Glomerular visceral epithelial cell (primary cell): ENCODE measurements around the gene ATP5F1D.
A peak's percentile ranks its signal among the peaks of the same experiment; 100 is the strongest.

Source experiments
- DNase-seq: peaks from one replicate; pipeline ENCODE4 v3.0.0-alpha.2; 2016; ENCODE audit errors: extremely low spot score

The ATP5F1D gene

DNA sequence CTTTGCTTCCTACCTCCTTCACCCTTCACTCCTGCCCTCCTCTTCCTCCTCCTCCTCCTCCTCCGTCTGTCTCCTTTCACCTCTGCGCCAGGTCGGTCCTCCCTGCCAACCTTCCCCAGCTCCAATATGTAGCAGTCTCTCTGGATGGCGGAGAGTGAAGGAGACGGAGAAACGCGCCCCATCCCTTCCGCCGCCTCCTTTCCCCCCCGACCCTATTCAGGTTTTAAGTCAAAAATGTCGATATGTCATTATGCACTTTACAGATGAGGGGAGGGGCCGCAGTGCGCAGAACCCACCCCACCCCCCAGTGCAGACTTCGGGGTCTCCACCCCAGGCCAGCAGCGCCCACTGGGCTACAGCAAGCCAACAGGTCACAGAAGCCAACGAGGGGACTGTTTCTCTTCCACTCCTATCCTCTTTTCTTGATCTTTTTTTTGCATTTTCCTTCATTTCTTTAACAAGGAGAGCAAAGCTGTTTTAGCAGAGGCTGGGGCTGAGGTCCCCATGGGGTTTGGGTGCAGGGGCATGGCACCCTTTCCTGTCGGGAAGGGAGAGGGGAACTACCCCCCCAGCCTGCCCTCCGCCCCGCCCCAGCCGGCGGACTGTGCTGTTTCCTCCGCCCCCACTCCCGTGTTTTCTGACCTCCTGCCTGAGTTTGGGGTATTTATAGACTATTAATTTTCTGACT lies 16.1 kb downstream of the ATP5F1D start:
- no peak for DNase-seq

DNA sequence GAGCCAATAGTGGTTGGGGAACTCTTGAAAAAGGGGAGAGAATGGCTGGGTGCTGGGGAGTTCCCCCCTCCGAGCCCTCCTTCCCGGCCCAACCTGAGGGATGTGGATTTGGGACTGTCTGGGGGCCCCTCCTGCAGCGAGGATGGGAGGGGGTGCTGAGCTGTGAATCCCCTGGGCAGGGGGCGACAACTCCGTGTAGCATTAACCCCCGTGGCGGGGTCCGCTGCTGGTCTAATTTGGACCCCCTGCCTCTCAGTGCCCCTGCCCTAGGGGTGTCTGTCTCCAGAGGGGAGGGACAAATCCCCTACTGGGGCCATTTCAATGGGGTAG lies 16.6 kb downstream of the ATP5F1D start:
- no peak for DNase-seq

GRCh38 chr19:1258707-1259205 lies 17.2 kb downstream of the ATP5F1D start:
- no peak for DNase-seq

DNA sequence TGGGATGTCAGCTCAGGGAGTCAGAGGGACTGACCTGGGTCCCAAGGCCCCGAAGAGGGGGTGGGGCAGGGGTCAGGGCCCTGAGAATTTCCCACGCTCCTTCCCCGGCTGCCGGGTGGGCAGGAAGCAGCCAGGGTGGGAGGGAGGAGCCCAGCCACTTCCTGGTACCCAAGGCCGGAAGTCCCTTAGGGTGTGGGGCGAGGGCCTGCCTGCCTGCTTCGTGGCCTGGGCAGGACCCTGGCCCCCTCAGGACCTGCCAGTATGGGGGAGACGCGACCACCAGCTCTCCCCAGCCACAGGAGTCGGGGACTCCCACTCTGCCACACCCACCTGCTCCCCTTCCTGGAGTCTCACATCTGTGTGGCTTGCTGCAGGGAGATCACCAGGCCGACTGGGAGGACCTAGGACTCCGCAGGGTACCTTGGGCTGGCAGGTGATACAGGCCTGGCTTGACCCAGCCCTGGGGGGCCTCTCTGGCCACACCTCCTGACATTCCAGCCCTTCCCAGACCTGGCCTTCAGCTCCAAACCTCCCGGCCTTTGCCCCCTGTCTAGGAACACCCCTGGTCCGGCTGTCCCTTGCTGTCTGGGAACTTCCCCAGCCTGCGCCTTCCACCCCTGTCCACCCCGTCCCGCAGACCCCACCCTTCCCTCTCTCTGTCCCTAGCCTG lies 17.8 kb downstream of the ATP5F1D start:
- peak; percentile 68 for DNase-seq

DNA sequence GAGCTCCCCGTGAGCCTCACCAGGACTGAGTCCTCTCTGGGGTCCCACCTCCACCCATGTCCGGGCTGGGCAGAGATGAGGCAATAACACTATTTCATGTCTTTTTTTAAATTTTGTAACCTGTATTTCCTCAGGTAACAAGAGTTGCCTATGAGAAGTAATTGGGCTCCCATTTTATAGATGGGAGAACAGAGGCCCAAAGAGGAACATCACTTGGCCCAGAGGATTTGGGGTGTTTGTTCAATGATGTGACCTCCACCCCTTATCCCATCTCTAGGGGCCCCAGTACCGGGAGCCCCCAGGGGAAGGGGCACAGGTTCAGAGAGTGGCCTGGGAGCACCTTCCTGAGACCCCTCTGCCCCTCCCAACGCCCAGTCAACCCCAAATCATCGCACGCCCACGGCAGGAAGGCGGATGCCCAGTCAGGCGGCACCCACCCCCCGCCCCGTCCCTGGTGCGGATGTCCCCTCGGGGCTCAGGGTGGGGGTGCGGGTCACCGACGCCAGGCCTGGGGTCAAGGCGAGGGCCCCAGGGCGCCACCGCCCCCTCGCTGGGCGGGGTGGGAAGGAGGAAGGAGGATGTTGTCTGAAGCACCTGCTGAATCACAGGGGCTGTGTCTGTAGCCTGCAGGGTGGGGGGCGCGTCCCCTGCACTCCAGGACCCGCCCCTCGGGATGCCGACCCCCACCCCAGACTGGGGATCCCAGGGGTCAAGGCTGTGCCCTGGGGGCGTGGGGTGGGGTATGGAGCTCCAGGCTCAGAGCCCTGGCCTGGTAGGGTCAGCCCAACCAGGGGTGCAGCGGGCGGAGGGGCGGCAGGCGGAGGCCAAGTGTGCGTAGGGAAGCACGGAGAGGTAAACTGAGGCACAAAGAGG lies 18.6 kb downstream of the ATP5F1D start:
- DNase-seq, result no peak

- DNase-seq, result peak; percentile 98
These were observed 19.4 kb downstream of the ATP5F1D start for GRCh38 chr19:1260749-1261537.

DNA sequence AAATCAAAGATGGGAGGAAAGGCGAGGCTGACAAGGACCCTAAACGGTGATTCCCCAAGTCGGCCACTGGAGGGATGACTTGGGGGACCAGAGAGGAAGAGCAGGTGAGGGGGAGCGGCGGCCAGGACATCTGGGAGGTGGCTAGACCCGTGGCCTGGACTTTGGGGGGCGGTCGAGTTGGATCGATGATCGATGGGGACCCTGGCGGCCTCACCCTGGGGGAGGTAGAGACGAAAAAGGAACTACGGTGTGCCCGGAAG lies 19.9 kb downstream of the ATP5F1D start:
- no peak for DNase-seq

GRCh38 chr19:1261798-1262622 lies 20.5 kb downstream of the ATP5F1D start:
- peak; percentile 87 for DNase-seq

DNA sequence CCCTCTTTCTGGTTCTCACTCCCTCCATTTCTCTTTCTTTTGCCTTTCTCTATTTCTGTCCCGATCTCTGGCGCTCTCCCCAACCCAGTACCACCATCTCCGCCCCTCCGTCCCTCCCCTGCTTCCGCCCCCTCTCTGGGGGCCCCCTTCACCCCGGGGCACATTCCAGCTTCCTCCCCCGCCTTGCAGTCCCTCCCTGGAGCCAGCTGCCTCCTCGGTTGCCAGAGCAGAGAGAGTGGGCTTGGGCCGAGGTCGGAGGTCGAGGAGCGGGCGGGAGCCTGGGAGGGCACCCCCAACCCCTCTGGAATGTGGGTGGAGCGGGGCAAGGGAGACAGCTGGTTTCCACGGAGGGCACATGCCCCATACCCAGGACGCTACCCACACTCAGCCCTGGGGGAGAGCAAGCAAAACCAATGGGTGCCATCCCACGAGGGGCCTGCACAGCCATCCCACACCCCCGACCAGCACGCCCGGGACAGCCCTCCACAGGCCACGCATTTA lies 21.1 kb downstream of the ATP5F1D start:
- peak; percentile 73 for DNase-seq

- DNase-seq, result peak; percentile 78
These were observed 21.6 kb downstream of the ATP5F1D start for GRCh38 chr19:1263188-1263587.

- DNase-seq, result peak; percentile 95
These were observed 23.5 kb downstream of the ATP5F1D start for GRCh38 chr19:1264801-1265614.

DNA sequence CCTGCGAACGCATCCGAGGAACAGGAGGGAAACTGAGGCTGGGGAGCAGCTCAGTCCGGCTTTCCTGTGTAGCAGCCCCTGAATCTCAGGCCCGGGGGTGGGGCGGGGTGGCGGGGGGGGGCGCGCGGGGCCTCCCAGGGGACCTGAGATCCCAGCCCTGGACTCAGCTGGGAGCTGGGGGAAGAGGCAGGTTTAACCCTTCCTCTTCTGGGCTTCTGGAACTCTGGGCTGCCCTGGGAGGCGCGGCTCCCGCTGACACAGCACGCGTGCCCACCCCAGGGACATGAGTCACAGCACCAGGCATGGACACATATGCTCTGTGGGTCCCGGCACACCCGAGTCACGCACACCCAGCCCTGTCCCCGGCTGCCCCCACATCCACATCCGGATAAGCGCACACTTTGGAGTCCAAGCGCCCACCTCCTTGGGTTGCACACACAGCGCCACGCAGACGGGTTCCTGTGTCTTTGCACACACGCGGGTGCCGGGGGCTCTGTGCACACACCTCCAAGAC lies 24.1 kb downstream of the ATP5F1D start:
- DNase-seq, result peak; percentile 90

DNA sequence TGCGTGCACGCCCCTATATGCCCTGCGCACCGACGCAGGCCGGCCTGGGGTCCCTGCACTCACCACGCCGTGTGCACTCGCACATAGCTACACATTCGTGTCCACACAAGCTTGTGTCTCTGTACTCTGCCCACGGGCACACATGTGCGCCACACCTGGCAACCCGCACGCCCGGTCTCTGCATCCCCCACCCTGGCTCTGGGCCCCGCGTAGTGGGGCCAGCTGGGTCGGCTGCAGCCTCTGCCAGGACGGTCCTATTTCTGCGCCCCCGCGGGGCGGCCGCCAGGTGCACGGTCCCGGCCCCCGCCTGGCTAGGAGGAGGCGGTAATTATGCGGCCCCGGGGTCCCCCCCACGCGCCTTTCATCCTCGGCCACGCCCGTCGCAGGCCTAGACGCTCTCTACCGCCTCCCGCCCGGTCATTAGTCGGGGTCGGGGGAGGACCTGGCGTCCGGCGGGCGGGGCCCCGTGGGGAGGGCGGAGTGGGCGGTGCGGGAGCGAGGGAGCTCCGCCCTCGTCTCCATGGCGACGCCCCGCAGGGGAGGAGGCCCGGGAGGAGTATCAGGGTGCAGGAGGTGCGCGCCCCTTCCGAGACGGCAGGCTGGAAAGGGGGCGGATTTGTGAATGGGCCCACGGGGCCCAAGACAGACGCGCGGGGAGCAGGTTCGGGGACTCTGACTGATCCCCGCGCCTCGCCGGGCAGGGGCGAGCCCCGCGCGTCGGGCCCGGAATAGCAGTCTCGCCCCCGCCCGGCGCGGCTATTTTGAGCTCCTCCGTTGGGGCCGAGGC lies 24.8 kb downstream of the ATP5F1D start:
- peak; percentile 91 for DNase-seq

- peak; percentile 60 for DNase-seq
These were observed 25.4 kb downstream of the ATP5F1D start for GRCh38 chr19:1266916-1267476.

- DNase-seq, result no peak
These were observed 26.1 kb downstream of the ATP5F1D start for GRCh38 chr19:1267477-1268225.

- no peak for DNase-seq
These were observed 26.9 kb downstream of the ATP5F1D start for GRCh38 chr19:1268226-1269064.

DNA sequence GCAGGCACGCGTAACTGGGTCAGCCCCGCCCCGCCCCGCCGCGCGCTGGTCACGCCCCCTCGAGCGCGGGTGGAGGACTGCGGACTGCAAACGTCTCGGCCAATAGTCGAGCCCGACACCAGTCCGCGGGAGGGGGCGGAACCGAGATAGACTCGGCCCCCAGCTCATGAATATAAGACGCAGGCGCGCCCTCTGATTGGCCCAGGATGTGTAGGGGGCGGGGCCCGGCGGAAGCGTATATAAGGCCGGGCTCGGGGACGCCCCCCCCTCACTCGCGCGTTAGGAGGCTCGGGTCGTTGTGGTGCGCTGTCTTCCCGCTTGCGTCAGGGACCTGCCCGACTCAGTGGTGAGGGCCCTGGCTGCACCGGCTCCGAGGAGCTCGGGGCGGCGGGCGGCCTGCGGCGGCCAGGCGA lies 27.5 kb downstream of the ATP5F1D start, which contains the start of gene CIRBP:
Gene CIRBP (plus strand): TSS at position 268 of the 413 bp plus-strand sequence. CDS start 1,602 bp downstream, outside the sequence.
- DNase-seq, result peak; percentile 100
